Measurements from ENCODE around the gene TMEFF2. TPM values are rescaled to one million over a fixed set of nuclear protein-coding genes. Genes with fewer than 3 reads are reported as not detected.

TMEFF2 gene
- total and polyA plus RNA-seq, 2 of the 8 experiments (the other 6 are each of a cell fraction or from before 2014, with no cell fraction given), result 0.91 to 3.7 TPM

GRCh38 chr2:192051533-192051932 is 143.2 kb downstream of the TMEFF2 start:
- DNase-seq (ENCODE audit: low read depth in 1 of 2, low spot score in 2 of 2), result no peak
- H4K20me1 ChIP-seq (replicated peaks in 1 of 2; ENCODE audit: control insufficient read depth in 1 of 2, insufficient read depth in 2 of 2, low read length in 2 of 2), result no peaks in the 10 kb centered on the region
- no peak overlapping the region for H2BK120ac ChIP-seq (replicated peaks; ENCODE audit: low read depth, low read length)
- FAIRE-seq, result no peak
- no peak overlapping the region for H3K18ac ChIP-seq (ENCODE audit: extremely low read depth, low read length)
- H3K4me1 ChIP-seq (replicated peaks in 1 of 4; ENCODE audit: control insufficient read depth in 3 of 4, insufficient read depth in 4 of 4, low read length in 3 of 4), result no peaks in the 10 kb centered on the region
- H3K36me3 ChIP-seq (ENCODE audit: control insufficient read depth in 2 of 4, insufficient read depth in 4 of 4, low read length in 3 of 4), result no peaks in the 10 kb centered on the region
- H3K9ac ChIP-seq (replicated peaks in 1 of 4; ENCODE audit: extremely low read depth in 1 of 4, low read depth in 3 of 4, low read length in 3 of 4), result no peak overlapping the region
- H3K14ac ChIP-seq (ENCODE audit: insufficient read length), result no peak overlapping the region
- H3K79me1 ChIP-seq (ENCODE audit: low read depth, low read length), result no peaks in the 10 kb centered on the region
- ChIA-PET CTCF (ENCODE audit: partially characterized antibody) (no interaction called here), POLR2A (ENCODE audit: partially characterized antibody) (no interaction called here)
- no peak overlapping the region for H3K56ac ChIP-seq (replicated peaks; ENCODE audit: insufficient read length, low read depth, low read length)
- H2AK5ac ChIP-seq (ENCODE audit: low read depth, low read length), result no peak overlapping the region
- no peak overlapping the region for H4K5ac ChIP-seq (ENCODE audit: insufficient read length, low read depth, low read length)
- H2BK20ac ChIP-seq (ENCODE audit: low read length), result no peak overlapping the region
- H2BK12ac ChIP-seq (ENCODE audit: low read depth, low read length), result no peak overlapping the region
- no peak overlapping the region for H3K4me2 ChIP-seq (ENCODE audit: insufficient read depth in 1 of 2, low read depth in 2 of 2, low read length in 2 of 2)
- no peaks in the 10 kb centered on the region; a peak in 1 of 4 replicates for H3K9me3 ChIP-seq (ENCODE audit: insufficient read depth in 2 of 2, low read depth in 1 of 2, low read length in 1 of 2)
- no peak overlapping the region for H2AFZ ChIP-seq (ENCODE audit: low read length)
- no peak overlapping the region for H2BK5ac ChIP-seq (ENCODE audit: low read depth, low read length)
- no peak overlapping the region for H3K4me3 ChIP-seq (ENCODE audit: extremely low read depth in 1 of 4, insufficient read depth in 2 of 4, low read depth in 3 of 4, low read length in 4 of 4)
- no peak overlapping the region for H4K91ac ChIP-seq (replicated peaks; ENCODE audit: insufficient read length, low read length)
- H3K27ac ChIP-seq (ENCODE audit: low read depth, low read length), result no peak overlapping the region
- no peaks in the 10 kb centered on the region for H3K23me2 ChIP-seq (ENCODE audit: low read depth, low read length)
- no peak overlapping the region for H3K4ac ChIP-seq (replicated peaks; ENCODE audit: insufficient read length, low read depth, low read length)
- no peak overlapping the region for H2BK15ac ChIP-seq (ENCODE audit: low read length)
- H3K79me2 ChIP-seq (ENCODE audit: control insufficient read depth in 1 of 2, insufficient read depth in 2 of 2, low read length in 2 of 2), result no peaks in the 10 kb centered on the region
- no peak overlapping the region for H3K23ac ChIP-seq (ENCODE audit: insufficient read length)
- H4K8ac ChIP-seq (ENCODE audit: extremely low read depth, insufficient read depth, low read length), result no peak overlapping the region
- H3K27me3 ChIP-seq (replicated peaks in 1 of 4; ENCODE audit: control insufficient read depth in 3 of 4, extremely low read depth in 1 of 4, insufficient read depth in 3 of 4, low read length in 3 of 4), result no peaks in the 10 kb centered on the region
- TF ChIP-seq SRF (IDR thresholded peaks at IDR 0.05; ENCODE audit: low read depth, low read length), result no peak
- no peak for TF ChIP-seq BCL11A (IDR thresholded peaks at IDR 0.05; ENCODE audit: low read depth in 2 of 2, low read length in 2 of 2)
- TF ChIP-seq SIX5 (IDR thresholded peaks at IDR 0.05; ENCODE audit: low read depth, low read length), result no peak
- TF ChIP-seq CBX5 (IDR thresholded peaks at IDR 0.05; ENCODE audit: low read depth, low read length), result no peak
- TF ChIP-seq EZH2 (IDR thresholded peaks at IDR 0.05; ENCODE audit: low read depth, low read length, severe bottlenecking), result no peak
- TF ChIP-seq YY1 (IDR thresholded peaks at IDR 0.05; ENCODE audit: low read depth, low read length), result no peak
- no peak for TF ChIP-seq SUZ12 (IDR thresholded peaks at IDR 0.05; ENCODE audit: low read length)
- TF ChIP-seq MAFK (IDR thresholded peaks at IDR 0.05; ENCODE audit: low read depth, low read length), result no peak

All from H1 (cell line).